HepG2 (cell line): ENCODE measurements around the gene STIMATE. TPM values are rescaled to one million over a fixed set of nuclear protein-coding genes. Genes with fewer than 3 reads are reported as not detected.

ENCODE experiments used
- ARNT2 ChIP-seq: sonication (generic); formaldehyde crosslinking; IDR thresholded peaks from 2 replicates; pipeline ENCODE4 v1.8.0; 2022; ENCODE audit warnings: mild to moderate bottlenecking, low read depth, missing genetic modification reagents, moderate library complexity
- ATF2 ChIP-seq: sonication (generic); formaldehyde crosslinking; IDR thresholded peaks from 2 replicates; pipeline ENCODE4 v1.4.0; 2020; ENCODE audit warnings: missing genetic modification reagents
- ATF7-NPFF ChIP-seq: sonication (generic); formaldehyde crosslinking; IDR thresholded peaks from 2 replicates; pipeline ENCODE4 v1.8.1; 2023; ENCODE audit warnings: mild to moderate bottlenecking, low read depth, missing genetic modification reagents, moderate library complexity
- CCDC6 ChIP-seq: sonication (generic); formaldehyde crosslinking; IDR thresholded peaks from 2 replicates; pipeline ENCODE4 v1.8.1; 2022; ENCODE audit warnings: mild to moderate bottlenecking, missing genetic modification reagents, moderate library complexity
- FOXK1 ChIP-seq: sonication (generic); formaldehyde crosslinking; IDR thresholded peaks from 2 replicates; pipeline ENCODE4 v1.4.0; 2020; ENCODE audit warnings: low read depth, missing genetic modification reagents, borderline replicate concordance
- FOXP1 ChIP-seq, 2 experiments: fragments of 450-650 bp in 1 of 2; IDR thresholded peaks; 2 replicates each; pipeline ENCODE4 v1.6.1; 2017 to 2018; ENCODE audit warnings: antibody characterized with exemption in 1 of 2
- GABPA ChIP-seq, 2 experiments: IDR thresholded peaks; 2 replicates each; pipeline ENCODE4 v1.6.1; 2011 to 2016; ENCODE audit warnings: low read depth in 2 of 2, low read length in 1 of 2, missing biosample characterization in 1 of 2, missing genetic modification characterization in 1 of 2
- HDAC1 ChIP-seq: sonication (generic); formaldehyde crosslinking; IDR thresholded peaks from 2 replicates; pipeline ENCODE4 v1.5.1; 2020; ENCODE audit warnings: mild to moderate bottlenecking, missing genetic modification reagents
- KDM2A ChIP-seq: sonication (generic); formaldehyde crosslinking; IDR thresholded peaks from 2 replicates; pipeline ENCODE4 v1.4.0; 2020; ENCODE audit warnings: low read depth, missing genetic modification reagents, borderline replicate concordance
- KDM3A ChIP-seq: IDR thresholded peaks from 2 replicates; pipeline ENCODE4 v1.6.1; 2018; ENCODE audit warnings: low read depth, missing compliant biosample characterization
- KDM4B ChIP-seq: sonication (generic); formaldehyde crosslinking; IDR thresholded peaks from 2 replicates; pipeline ENCODE4 v1.4.0; 2020; ENCODE audit warnings: missing genetic modification reagents
- MED1 ChIP-seq: sonication (generic); formaldehyde crosslinking; IDR thresholded peaks from 2 replicates; pipeline ENCODE4 v1.4.0; 2020; ENCODE audit warnings: missing genetic modification reagents
- MIXL1 ChIP-seq: IDR thresholded peaks from 2 replicates; pipeline ENCODE4 v1.6.1; 2016
- RBM22 ChIP-seq: fragments of 200-400 bp; formaldehyde crosslinking; optimal IDR thresholded peaks from 2 replicates; pipeline ENCODE3; 2017; ENCODE audit warnings: mild to moderate bottlenecking, low read length, moderate library complexity
- SALL1 ChIP-seq: sonication (generic); formaldehyde crosslinking; IDR thresholded peaks from 2 replicates; pipeline ENCODE4 v1.8.0; 2022; ENCODE audit warnings: mild to moderate bottlenecking, missing genetic modification reagents
- SP4 ChIP-seq: sonication (generic); formaldehyde crosslinking; IDR thresholded peaks from 2 replicates; pipeline ENCODE4 v1.8.1; 2023; ENCODE audit warnings: mild to moderate bottlenecking, missing genetic modification reagents
- SYNCRIP ChIP-seq: fragments of 200-400 bp; formaldehyde crosslinking; IDR thresholded peaks from 2 replicates; pipeline ENCODE4 v1.6.1; 2018; ENCODE audit warnings: mild to moderate bottlenecking, low read depth, low read length; ENCODE audit not compliant: insufficient read depth
- ZFP1 ChIP-seq: IDR thresholded peaks from 2 replicates; pipeline ENCODE4 v1.6.1; 2016
- ZMYM4 ChIP-seq: sonication (generic); formaldehyde crosslinking; IDR thresholded peaks from 2 replicates; pipeline ENCODE4 v1.8.1; 2023; ENCODE audit warnings: mild to moderate bottlenecking, missing genetic modification reagents
- ZNF343 ChIP-seq: sonication (generic); formaldehyde crosslinking; IDR thresholded peaks from 2 replicates; pipeline ENCODE4 v1.4.0; 2020; ENCODE audit warnings: mild to moderate bottlenecking, missing genetic modification reagents
- ZNF550 ChIP-seq: sonication (generic); formaldehyde crosslinking; IDR thresholded peaks from 2 replicates; pipeline ENCODE4 v1.4.0; 2020; ENCODE audit warnings: mild to moderate bottlenecking, missing genetic modification reagents, borderline replicate concordance
- ZNF891 ChIP-seq: sonication (generic); formaldehyde crosslinking; IDR thresholded peaks from 2 replicates; pipeline ENCODE4 v1.5.0; 2020; ENCODE audit warnings: mild to moderate bottlenecking, missing genetic modification reagents
- polyA plus RNA-seq, 8 experiments: library from polyadenylated mRNA; depleted of rRNA in 3 of 8; stranded (reverse) in 7 of 8; unstranded in 1 of 8; fragments of >200 nt; fragmentation: Illumina TruSeq in 4 of 8; extraction: Trizol in 4 of 8; gene quantifications; 2 replicates each; pipeline versions ENCODE4 v1.2.1 to v1.2.3, GENCODE V29; 2011 to 2016; ENCODE audit warnings: low read depth in 4 of 8, missing spikeins in 1 of 8, mixed read lengths in 1 of 8; ENCODE audit not compliant: insufficient read depth in 1 of 8
- total RNA-seq, 5 experiments: library from RNA; depleted of rRNA; stranded (reverse); fragments of >200 nt; fragmentation: Illumina TruSeq; extraction: Trizol; gene quantifications; 2 replicates each; pipeline ENCODE4 v1.2.3, GENCODE V29; 2016; ENCODE audit warnings: low read depth in 1 of 5
- TF ChIP-seq, protein P1 (sequence below): sonication (generic); formaldehyde crosslinking; IDR thresholded peaks from 2 replicates; pipeline ENCODE4 v1.5.1; 2020; ENCODE audit warnings: mild to moderate bottlenecking, missing genetic modification reagents, moderate library complexity
- TF ChIP-seq, protein P2 (sequence below): sonication (generic); formaldehyde crosslinking; IDR thresholded peaks from 2 replicates; pipeline ENCODE4 v1.5.1; 2020; ENCODE audit warnings: missing genetic modification reagents, mild to moderate bottlenecking, borderline replicate concordance
- TF ChIP-seq, protein P3 (sequence below): sonication (generic); formaldehyde crosslinking; IDR thresholded peaks from 2 replicates; pipeline ENCODE4 v1.4.0; 2020; ENCODE audit warnings: missing genetic modification reagents

STIMATE gene
- total and polyA plus RNA-seq, 2 of the 13 experiments (the other 11 are each of a cell fraction or from before 2014, with no cell fraction given) = 5.7 to 11.7 TPM

GRCh38 chr3:52794612-52795099 lies 102.7 kb downstream of the STIMATE start, which contains the start of gene ITIH3 (continued):
- TF ChIP-seq ZNF343 (CRISPR knock-in tag) (no peak), SYNCRIP (no peak), KDM4B (CRISPR knock-in tag) (0 out of 2 replicates have a peak, but pooled peaks have one; percentile 17), HDAC1 (CRISPR knock-in tag) (peak; percentile 20), MED1 (CRISPR knock-in tag) (peak; percentile 78), RBM22 (no peak), SALL1 (CRISPR knock-in tag) (peak; percentile 34), ZFP1 (CRISPR knock-in tag) (0 out of 2 replicates have a peak, but pooled peaks have one; percentile 3), MIXL1 (CRISPR knock-in tag) (0 out of 2 replicates have a peak, but pooled peaks have one; percentile 42), SP4 (0 out of 2 replicates have a peak, but pooled peaks have one; percentile 10), KDM2A (CRISPR knock-in tag) (peak; percentile 32; the same call in 1 of the 2 replicates), ARNT2 (CRISPR knock-in tag) (no peak), FOXK1 (peak; percentile 35; the same call in 1 of the 2 replicates), GABPA (IDR thresholded peaks at IDR 0.05; ENCODE audit: low read depth, low read length) (no peak), GABPA (CRISPR knock-in tag; IDR thresholded peaks at IDR 0.05; ENCODE audit: low read depth) (no peak), ZNF891 (CRISPR knock-in tag) (peak; percentile 39; the same call in 1 of the 2 replicates), ZNF550 (CRISPR knock-in tag) (no peak; the same call in 1 of the 2 replicates), CCDC6 (peak; percentile 55; the same call in 1 of the 2 replicates), KDM3A (CRISPR knock-in tag) (0 out of 2 replicates have a peak, but pooled peaks have one; percentile 46), ATF7-NPFF (CRISPR knock-in tag) (peak; percentile 20; the same call in 1 of the 2 replicates), ATF2 (CRISPR knock-in tag) (0 out of 2 replicates have a peak, but pooled peaks have one; percentile 0), ZMYM4 (peak; percentile 63; the same call in 1 of the 2 replicates), FOXP1 (IDR thresholded peaks at IDR 0.05) (no peak), FOXP1 (CRISPR knock-in tag; IDR thresholded peaks at IDR 0.05) (peak; percentile 78)
- TF ChIP-seq, protein P1, sequence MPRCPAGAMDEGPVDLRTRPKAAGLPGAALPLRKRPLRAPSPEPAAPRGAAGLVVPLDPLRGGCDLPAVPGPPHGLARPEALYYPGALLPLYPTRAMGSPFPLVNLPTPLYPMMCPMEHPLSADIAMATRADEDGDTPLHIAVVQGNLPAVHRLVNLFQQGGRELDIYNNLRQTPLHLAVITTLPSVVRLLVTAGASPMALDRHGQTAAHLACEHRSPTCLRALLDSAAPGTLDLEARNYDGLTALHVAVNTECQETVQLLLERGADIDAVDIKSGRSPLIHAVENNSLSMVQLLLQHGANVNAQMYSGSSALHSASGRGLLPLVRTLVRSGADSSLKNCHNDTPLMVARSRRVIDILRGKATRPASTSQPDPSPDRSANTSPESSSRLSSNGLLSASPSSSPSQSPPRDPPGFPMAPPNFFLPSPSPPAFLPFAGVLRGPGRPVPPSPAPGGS (CRISPR knock-in tag) = peak; percentile 59; the same call in 1 of the 2 replicates
- TF ChIP-seq, protein P2, sequence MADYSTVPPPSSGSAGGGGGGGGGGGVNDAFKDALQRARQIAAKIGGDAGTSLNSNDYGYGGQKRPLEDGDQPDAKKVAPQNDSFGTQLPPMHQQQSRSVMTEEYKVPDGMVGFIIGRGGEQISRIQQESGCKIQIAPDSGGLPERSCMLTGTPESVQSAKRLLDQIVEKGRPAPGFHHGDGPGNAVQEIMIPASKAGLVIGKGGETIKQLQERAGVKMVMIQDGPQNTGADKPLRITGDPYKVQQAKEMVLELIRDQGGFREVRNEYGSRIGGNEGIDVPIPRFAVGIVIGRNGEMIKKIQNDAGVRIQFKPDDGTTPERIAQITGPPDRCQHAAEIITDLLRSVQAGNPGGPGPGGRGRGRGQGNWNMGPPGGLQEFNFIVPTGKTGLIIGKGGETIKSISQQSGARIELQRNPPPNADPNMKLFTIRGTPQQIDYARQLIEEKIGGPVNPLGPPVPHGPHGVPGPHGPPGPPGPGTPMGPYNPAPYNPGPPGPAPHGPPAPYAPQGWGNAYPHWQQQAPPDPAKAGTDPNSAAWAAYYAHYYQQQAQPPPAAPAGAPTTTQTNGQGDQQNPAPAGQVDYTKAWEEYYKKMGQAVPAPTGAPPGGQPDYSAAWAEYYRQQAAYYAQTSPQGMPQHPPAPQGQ (CRISPR knock-in tag) = no peak
- TF ChIP-seq, protein P3, sequence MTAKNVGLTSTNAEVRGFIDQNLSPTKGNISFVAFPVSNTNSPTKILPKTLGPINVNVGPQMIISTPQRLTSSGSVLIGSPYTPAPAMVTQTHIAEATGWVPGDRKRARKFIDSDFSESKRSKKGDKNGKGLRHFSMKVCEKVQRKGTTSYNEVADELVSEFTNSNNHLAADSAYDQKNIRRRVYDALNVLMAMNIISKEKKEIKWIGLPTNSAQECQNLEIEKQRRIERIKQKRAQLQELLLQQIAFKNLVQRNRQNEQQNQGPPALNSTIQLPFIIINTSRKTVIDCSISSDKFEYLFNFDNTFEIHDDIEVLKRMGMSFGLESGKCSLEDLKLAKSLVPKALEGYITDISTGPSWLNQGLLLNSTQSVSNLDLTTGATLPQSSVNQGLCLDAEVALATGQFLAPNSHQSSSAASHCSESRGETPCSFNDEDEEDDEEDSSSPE (CRISPR knock-in tag) = 0 out of 2 replicates have a peak, but pooled peaks have one; percentile 10
